Right ventricle myocardium superior (tissue), 1 donor: ENCODE results near the gene CHPF. TPM values are rescaled to one million over a fixed set of nuclear protein-coding genes. Genes with fewer than 3 reads are reported as not detected.

Source experiments
- ATAC-seq: fragments of 200-7000 bp; cut with Tn5 transposase; one replicate; pipeline ENCODE4 v1.9.1; 2020; ENCODE audit warnings: mild to moderate bottlenecking; ENCODE audit not compliant: poor library complexity
- DNase-seq: peaks from one replicate; pipeline ENCODE4 v3.0.0-alpha.2; 2020
- intact Hi-C: fragments of 100-400 bp; cut with DNase I; formaldehyde crosslinking; loops from one replicate; pipeline ENCODE4 v1.11.2; 2022
- total RNA-seq: library from RNA; stranded (reverse); fragmentation: NEBNext Ultra II Directional; extraction: Animal tissue kit (Norgen Biotek cat#: 25700); gene quantifications from one replicate; pipeline ENCODE4 v1.2.1, GENCODE V29; 2021
- donor health status: DM: no; HTN: yes; CAD: no; lungs with severe emphysema.

CHPF gene
- total RNA-seq, 1 donor from 2014 or later = 85.9 TPM

GRCh38 chr2:219522111-219523030, 21.2 kb downstream of the CHPF start:
- ATAC-seq = peak; percentile 23
- intact Hi-C loops = no loop called here
- no peak for DNase-seq

DNA sequence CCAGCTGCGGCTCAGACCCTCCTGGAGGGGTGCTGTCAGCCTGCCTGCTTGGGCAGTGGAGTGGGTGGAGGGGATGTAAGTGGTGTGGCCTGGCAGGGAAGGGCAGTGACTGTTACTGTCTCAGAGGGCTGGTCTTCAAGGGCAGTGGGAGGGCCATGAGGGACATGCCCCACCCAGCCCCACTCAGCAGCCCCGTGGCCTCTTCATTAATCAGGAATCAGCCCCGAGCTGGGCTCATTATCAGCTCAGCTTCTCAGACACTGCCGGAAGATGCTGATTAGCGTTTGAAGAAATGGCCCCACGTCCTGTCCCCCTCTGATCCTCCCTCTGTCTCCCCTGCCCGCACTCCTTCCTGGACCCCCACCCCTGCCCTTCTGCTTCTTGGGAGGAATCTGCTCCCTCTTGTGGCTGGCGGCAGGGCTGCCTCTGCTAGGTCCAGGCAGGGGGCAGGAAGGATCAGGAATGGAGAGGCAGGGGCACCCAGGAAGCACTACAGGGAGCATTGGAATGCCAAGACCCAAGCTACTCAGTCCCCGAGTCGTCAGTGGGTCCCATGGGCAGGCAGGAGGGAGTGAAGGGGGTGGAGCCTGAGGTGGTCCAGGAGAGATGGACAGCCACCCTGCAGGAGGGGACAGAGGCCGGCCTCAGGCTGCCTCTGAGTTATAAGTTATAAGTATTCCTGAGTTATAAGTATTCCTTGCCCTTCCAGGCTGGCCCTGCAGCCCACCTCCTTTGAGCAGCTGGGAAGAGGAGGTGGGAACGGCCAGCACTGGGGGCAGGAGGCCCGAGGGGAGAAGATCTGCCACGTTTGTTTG, 22.3 kb downstream of the CHPF start:
- peak; percentile 61 for DNase-seq

DNA sequence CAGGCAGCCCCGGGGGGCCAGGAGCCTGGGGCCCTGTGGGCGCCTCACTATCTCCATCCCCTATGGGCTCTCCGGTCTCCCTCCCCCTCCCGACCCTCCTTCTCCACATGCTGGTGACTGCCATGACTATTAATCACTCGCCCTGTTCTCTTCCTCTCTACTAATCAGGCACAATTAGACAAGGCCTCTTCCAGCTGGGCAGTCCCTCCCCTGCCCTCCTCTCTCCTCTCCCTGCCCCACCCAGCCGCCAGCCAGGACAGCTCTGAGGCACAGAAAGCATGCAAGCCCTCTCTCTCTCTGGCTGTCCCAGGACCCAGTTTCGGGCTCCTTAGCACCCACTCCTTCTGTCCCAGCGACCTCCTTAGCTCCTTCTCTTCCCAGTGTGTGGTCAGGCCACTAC, 23.5 kb downstream of the CHPF start:
- no peak for DNase-seq
- no peak for ATAC-seq
- intact Hi-C loops = no loop called here

More for the DNA sequence above, 22.3 kb downstream of the CHPF start:
- intact Hi-C loops = no loop called here
- peak; percentile 78 for ATAC-seq

DNA sequence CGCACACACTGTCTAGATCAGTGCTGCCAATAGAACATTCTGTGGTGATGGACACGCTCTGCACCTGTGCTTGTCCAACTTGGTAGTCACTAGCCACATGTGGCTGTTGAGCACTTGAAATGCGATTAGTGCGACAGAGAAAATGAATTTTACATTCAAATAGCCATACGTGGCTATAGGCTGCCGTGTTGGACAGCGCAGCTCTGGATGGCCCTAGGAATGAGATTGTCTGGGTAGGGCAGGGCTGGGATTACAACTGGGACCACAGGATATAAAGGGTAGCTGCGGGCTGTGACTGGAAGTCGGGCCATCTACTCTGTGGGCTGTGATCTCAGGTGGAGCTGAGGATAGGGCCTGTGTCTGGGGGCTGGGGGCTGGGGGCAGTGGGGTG, 24.1 kb downstream of the CHPF start:
- ATAC-seq (no peak), DNase-seq (no peak)
- intact Hi-C loops = no loop called here

DNA sequence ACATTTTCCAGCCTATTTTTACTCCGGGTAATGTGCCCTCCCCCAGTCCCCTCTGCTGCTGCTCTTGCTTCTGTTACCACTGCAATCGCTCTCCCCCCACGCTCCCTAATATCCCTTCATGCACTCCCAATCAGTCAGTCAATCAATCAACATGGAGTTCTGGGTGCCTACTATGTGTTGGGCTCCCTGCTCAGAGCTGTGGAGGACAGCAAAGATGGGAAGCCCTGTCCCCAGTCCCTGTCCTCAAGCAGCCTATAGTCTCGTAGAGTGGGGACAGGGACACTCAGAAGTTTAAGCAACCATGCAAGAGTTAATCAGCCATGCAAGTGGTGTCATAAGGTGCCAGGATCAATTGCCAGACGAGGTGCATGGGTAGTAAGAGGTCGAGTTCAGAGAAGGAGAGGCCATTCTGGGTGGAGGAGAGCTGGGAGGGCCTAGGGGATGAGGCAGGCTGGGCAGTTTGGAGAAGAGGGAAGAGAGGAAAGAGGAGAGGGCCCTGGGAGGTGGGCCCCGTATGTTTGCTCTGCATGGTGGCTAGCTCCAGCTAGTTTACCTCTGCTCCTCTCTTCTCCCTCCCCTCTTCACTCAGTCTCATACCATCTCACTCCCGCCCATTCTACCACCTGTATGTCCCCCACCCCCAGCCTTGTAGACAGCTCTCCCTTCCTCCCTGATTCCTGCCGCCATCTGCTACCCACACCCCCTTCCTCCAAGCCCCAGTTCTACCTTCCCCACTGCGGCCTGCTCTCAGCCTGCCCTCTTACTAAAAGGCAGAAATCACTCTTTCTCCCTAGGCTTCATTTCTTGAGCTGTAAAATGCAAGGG, 25.4 kb downstream of the CHPF start:
- intact Hi-C loops = no loop called here
- ATAC-seq = no peak
- no peak for DNase-seq

DNA sequence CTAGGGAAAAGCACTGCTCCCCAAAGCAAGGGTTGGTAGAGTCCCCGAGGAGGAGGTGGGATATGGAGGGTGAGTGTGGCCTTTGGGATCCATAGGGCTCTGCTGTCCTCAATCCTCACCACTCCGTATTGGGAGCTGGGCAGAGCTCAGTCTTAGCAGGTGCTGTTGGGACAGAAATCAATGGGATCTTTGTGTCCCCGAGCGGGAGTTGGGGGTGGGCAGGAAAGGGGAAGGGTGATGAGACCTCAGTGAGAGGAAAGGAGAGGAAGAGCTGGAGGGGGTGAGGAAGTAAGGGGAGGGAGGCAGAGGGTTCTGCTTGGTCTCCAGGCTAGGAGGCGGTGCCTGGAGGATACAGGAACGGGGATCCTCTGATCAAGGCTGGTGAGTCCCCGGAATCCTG, 26.7 kb downstream of the CHPF start:
- DNase-seq = no peak
- ATAC-seq = no peak
- intact Hi-C loops = no loop called here

DNA sequence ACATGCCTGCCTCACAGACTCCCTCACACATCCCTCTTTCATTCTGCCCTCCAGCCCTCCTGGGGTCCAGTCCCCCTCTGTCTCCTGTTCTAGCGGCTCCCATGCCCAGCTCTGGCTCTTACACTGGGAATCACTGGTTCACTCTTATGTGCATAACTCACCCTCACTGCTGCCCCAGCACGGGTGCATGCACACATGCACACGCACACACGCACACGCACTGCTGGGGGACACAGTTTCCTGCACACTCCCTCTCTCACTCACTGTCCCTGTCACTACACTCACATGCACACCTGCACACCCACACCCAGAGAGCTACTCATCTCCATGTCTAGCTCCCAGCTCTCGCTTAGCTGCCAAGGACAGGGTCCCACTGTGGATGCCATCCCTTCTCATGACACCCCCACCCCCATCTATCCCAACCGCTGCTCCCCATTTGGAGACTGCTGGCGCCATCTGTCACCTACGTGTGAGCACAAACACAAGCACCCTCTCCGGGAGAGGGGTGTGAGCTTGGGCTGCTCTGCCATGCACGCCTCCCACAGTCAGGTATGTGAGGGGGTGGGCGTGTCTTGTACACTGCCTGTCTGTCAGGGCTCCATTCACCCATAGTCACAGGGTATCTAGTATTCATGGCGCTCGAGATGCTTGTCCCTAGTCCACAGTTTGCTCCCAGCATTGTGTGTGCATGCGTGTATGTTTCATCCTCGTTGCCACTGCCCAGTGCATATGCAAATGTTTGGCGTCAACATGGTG, 27.6 kb downstream of the CHPF start:
- ATAC-seq (no peak), DNase-seq (no peak)
- intact Hi-C loops = no loop called here

DNA sequence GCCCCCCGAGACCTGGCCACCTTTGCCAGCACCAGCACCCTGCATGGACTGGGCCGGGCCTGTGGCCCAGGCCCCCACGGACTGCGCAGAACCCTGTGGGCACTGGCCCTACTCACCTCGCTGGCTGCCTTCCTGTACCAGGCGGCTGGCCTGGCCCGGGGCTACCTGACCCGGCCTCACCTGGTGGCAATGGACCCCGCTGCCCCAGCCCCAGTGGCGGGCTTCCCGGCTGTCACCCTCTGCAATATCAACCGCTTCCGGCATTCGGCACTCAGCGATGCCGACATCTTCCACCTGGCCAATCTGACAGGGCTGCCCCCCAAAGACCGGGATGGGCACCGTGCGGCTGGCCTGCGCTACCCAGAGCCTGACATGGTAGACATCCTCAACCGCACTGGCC, 28.8 kb downstream of the CHPF start:
- ATAC-seq (no peak), DNase-seq (no peak)
- intact Hi-C loops = no loop called here

- ATAC-seq = peak; percentile 33
- intact Hi-C loops = no loop called here
- no peak for DNase-seq
These were observed 29.3 kb downstream of the CHPF start, which contains the start of gene ASIC4 for GRCh38 chr2:219514196-219514761. Gene ASIC4 (plus strand): TSS chr2:219514482. CDS start chr2:219514725, 243 bp downstream.

DNA sequence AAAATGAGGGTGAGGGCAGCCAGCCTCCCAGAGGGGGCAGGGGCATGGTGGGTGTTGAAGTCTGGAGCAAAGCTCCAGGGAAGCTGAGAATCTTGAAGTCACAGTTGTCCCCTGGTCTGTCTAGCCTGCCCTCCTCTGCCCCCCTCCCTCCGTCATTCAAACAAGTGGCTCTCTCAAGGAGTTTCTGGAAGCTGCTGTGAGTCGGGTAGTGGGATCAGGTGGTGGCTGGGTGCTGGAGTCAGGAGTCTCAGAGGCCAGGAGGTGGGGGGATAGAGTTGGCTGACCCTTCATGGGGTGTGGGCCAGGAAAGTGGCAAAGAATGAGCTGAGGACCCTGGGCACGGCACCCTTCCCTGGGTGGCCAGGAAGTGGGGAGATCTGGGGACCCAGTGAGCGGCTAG, 29.8 kb downstream of the CHPF start:
- ATAC-seq (no peak), DNase-seq (no peak)
- intact Hi-C loops = no loop called here

GRCh38 chr2:219512524-219513216, 30.9 kb downstream of the CHPF start:
- DNase-seq = no peak
- intact Hi-C loops = no loop called here
- no peak for ATAC-seq

DNA sequence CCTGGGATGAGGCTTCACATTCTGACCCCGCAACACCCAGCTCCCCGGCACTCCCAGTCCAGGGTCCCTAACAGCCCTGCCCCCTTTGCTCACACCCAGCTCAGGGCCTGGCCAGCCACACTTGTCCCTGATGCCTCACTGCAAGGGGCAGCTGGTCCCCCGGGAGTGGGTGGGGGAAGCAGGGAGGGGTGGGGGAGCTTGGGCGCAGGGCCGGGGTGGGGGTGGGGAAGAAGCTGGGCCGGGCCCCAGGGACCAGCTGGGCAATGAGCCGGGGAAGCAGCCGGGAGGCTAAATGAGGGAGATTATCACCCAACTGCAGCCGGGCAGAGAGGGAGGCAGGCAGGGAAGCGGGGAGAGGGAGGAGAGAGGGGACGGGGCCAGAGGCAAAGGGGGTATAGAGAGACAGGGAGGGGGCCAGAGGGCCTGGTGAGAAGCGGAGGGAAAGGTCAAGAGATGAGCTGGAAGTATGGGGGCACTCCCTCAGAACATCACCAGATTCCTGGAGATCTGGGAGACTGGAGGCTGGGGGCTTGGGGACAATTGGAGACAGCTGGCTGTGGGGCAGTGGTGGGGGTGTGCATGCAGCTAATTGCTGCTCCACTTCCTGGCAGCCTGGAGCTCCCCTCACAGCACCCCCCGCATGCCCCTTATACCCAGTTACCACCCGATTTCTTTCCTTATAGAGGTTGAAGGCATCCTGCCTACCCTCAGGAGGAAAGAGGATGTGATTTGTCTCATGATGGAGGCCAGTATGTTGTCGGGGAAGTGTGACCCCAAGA, 31.9 kb downstream of the CHPF start:
- intact Hi-C loops = no loop called here
- ATAC-seq (no peak), DNase-seq (no peak)

GRCh38 chr2:219510512-219511135, 33.0 kb downstream of the CHPF start:
- no peak for ATAC-seq
- intact Hi-C loops = no loop called here
- DNase-seq = no peak

DNA sequence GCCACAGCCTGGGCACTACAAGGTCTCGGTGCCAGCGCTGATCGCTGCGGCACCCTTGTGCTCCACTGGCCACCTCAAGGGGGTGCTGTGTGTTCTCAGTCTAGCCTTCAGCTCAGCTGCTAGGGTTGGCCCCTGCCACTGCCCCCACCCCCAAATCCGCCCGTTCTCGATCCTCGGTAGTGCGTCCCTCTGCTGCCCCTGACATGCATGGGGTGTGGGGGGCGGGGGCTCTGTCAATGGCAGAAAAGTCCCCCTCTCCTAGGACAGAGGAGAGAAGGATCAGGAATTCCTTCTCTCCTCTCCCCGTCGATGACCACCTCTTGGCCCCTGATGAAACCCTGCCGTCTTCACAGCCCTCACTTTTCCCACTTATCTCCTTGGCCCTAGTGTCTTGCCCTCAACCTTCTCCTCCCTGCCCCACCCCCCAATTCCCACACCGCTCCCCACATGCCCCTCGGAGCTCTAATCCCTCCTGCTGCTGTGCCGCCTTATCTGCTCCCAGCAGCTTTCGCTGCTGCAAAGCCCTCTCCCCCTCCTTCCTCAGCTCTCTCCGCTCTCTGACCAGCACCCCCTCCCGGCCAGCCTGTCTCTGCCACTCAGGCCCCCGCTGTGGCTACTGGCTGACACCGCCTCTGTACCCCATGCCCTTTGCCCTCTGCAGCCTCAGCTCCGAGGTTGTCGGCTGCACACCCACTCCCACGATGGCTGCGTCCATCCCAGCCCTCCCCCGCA, 33.7 kb downstream of the CHPF start:
- DNase-seq (peak; percentile 63), ATAC-seq (peak; percentile 79)
- intact Hi-C loops = no loop called here

- ATAC-seq (peak; percentile 15), DNase-seq (no peak)
- intact Hi-C loops = no loop called here
These were observed 34.4 kb downstream of the CHPF start for GRCh38 chr2:219508971-219509779.
